ENCODE data around the gene NUDT21. TPM values are rescaled to one million over a fixed set of nuclear protein-coding genes. Genes with fewer than 3 reads are reported as not detected.

Gene NUDT21
- total and polyA plus RNA-seq, 10 of the 15 experiments (the other 5 are each of a cell fraction or from before 2014, with no cell fraction given) = 70.1 to 229 (median 127) TPM

DNA sequence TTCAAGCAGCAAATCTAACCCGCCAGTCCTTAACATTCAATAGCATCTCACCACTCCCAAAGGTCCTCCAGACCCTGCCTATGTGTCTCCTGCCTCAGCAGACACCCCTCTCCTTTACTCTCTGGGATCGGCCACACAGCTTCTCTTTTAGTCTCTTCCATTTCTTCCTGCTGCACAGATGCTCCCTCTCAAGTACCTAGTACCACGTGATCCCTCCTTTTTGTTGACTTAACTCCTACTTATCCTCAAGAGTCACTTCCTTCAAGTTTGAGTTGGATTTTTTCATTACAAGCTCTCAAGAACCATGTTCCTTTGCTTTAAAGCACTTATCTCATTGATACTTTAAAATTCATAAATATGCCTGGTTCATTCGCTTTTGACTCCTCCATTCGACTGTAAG, 50.7 kb downstream of the NUDT21 start (continued):
- no peak for TF ChIP-seq RUNX3 (IDR thresholded peaks at IDR 0.05; ENCODE audit: low read length)
- no peak for TF ChIP-seq NFIC (IDR thresholded peaks at IDR 0.05; ENCODE audit: low read depth, low read length)
- no peak for TF ChIP-seq REST (IDR thresholded peaks at IDR 0.05; ENCODE audit: low read depth, low read length)
- TF ChIP-seq TBL1XR1 (IDR thresholded peaks at IDR 0.05; ENCODE audit: low read depth, low read length) = no peak
- no peak for TF ChIP-seq GATAD2B (conservative IDR thresholded peaks at IDR 0.05; ENCODE audit: low read depth)
- no peak for TF ChIP-seq NFYA (IDR thresholded peaks at IDR 0.05; ENCODE audit: borderline replicate concordance, low read depth, low read length)
- TF ChIP-seq PAX5 (IDR thresholded peaks at IDR 0.05; ENCODE audit: borderline replicate concordance, low read depth, low read length) = no peak
- no peak for TF ChIP-seq NFXL1 (IDR thresholded peaks at IDR 0.05; ENCODE audit: borderline replicate concordance)
- TF ChIP-seq MYB (IDR thresholded peaks at IDR 0.05; ENCODE audit: borderline replicate concordance, low read depth, low read length) = no peak
- TF ChIP-seq TCF12 (IDR thresholded peaks at IDR 0.05; ENCODE audit: low read depth, low read length) = no peak
- TF ChIP-seq NBN (IDR thresholded peaks at IDR 0.05) = no peak
- no peak for TF ChIP-seq TARDBP (IDR thresholded peaks at IDR 0.05; ENCODE audit: borderline replicate concordance)

DNA sequence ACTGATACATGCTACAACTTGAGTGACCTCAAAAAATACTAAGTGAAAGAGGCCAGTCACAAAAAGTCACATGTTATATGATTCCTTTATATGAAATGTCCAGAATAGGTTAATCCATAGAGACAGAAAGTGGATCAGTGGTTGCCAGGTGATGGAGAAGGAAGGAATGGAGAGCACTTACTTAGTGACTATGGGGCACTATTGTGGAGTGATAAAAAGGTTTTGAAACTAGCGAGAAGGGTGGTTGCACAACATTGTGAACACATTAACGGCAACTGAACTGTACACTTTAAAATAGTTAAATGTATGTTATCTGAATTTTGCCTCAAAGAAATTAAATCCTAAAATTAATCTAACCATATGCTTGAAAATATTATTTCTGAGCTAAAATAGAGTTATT, 51.6 kb downstream of the NUDT21 start:
- no peak overlapping the region for H3K27ac ChIP-seq (ENCODE audit: control insufficient read depth, insufficient read depth)
- DNase-seq (ENCODE audit: low read depth, low spot score) = no peak
- H3K27me3 ChIP-seq (replicated peaks in 1 of 2; ENCODE audit: control insufficient read depth in 2 of 2, insufficient read depth in 2 of 2, low read length in 1 of 2) = no peaks in the 10 kb centered on the region
- RAD21 ChIA-PET (ENCODE audit: unreplicated experiment) = no interaction called here
- no peak for ATAC-seq
- 97% methylated on average over 2 of the region's 2 CpGs for WGBS (ENCODE audit: insufficient coverage, insufficient replicate concordance, low lambda C conversion rate, missing lambda C conversion rate)
- in situ Hi-C loops (cut with MboI) = no loop called here
- intact Hi-C loops (cut with micrococcal nuclease; ENCODE audit: unreplicated experiment) = no loop called here
- TF ChIP-seq ZNF622 (IDR thresholded peaks at IDR 0.05) (no peak), SUZ12 (IDR thresholded peaks at IDR 0.05; ENCODE audit: unreplicated experiment) (no peak), TCF3 (IDR thresholded peaks at IDR 0.05; ENCODE audit: borderline replicate concordance, insufficient read depth, low read depth, low read length) (no peak)
- TF ChIP-seq, protein P1, sequence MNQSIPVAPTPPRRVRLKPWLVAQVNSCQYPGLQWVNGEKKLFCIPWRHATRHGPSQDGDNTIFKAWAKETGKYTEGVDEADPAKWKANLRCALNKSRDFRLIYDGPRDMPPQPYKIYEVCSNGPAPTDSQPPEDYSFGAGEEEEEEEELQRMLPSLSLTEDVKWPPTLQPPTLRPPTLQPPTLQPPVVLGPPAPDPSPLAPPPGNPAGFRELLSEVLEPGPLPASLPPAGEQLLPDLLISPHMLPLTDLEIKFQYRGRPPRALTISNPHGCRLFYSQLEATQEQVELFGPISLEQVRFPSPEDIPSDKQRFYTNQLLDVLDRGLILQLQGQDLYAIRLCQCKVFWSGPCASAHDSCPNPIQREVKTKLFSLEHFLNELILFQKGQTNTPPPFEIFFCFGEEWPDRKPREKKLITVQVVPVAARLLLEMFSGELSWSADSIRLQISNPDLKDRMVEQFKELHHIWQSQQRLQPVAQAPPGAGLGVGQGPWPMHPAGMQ (IDR thresholded peaks at IDR 0.05; ENCODE audit: borderline replicate concordance) = no peak
- TF ChIP-seq, protein P2, sequence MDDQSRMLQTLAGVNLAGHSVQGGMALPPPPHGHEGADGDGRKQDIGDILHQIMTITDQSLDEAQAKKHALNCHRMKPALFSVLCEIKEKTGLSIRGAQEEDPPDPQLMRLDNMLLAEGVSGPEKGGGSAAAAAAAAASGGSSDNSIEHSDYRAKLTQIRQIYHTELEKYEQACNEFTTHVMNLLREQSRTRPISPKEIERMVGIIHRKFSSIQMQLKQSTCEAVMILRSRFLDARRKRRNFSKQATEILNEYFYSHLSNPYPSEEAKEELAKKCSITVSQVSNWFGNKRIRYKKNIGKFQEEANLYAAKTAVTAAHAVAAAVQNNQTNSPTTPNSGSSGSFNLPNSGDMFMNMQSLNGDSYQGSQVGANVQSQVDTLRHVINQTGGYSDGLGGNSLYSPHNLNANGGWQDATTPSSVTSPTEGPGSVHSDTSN (IDR thresholded peaks at IDR 0.05; ENCODE audit: insufficient replicate concordance, low read depth, low read length) = no peak
- no peak overlapping the region for H3K4me3 ChIP-seq
- no peak overlapping the region for H3K4me2 ChIP-seq (ENCODE audit: control insufficient read depth, insufficient read depth)
- no peaks in the 10 kb centered on the region for H3K79me2 ChIP-seq (ENCODE audit: control insufficient read depth, insufficient read depth, low read length)
- no peak overlapping the region for H2AFZ ChIP-seq (ENCODE audit: control insufficient read depth, low read depth, low read length)
- H3K36me3 ChIP-seq (ENCODE audit: control insufficient read depth in 2 of 2, insufficient read depth in 2 of 2, low read length in 1 of 2) = peaks cover 10 to 26% of the 10 kb centered on the region in 2 experiments
- no peaks in the 10 kb centered on the region for H3K4me1 ChIP-seq (ENCODE audit: control insufficient read depth, insufficient read depth, low read length)
- H3K9ac ChIP-seq (ENCODE audit: control insufficient read depth, insufficient read depth, low read length) = no peak overlapping the region
- CTCF ChIA-PET = no interaction called here
- SMC1A ChIA-PET (ENCODE audit: uncharacterized antibody, unreplicated experiment) = interaction anchor here (1.4 to 1.6 kb wide), 2 partner anchors 11 to 14 kb away, joined by 3 read pairs; no protein-coding TSS in a partner anchor
- H4K20me1 ChIP-seq (ENCODE audit: control insufficient read depth, insufficient read depth) = no peaks in the 10 kb centered on the region
- no TSS peak for BruUV-seq (replicated peaks)
- no peak for FAIRE-seq
- H3K9me3 ChIP-seq (replicated peaks; ENCODE audit: control insufficient read depth, insufficient read depth, low read length) = no peaks in the 10 kb centered on the region
- POLR2A ChIA-PET = no interaction called here

All from GM12878 (cell line).